ENCODE results near the gene RGL4.

DNA sequence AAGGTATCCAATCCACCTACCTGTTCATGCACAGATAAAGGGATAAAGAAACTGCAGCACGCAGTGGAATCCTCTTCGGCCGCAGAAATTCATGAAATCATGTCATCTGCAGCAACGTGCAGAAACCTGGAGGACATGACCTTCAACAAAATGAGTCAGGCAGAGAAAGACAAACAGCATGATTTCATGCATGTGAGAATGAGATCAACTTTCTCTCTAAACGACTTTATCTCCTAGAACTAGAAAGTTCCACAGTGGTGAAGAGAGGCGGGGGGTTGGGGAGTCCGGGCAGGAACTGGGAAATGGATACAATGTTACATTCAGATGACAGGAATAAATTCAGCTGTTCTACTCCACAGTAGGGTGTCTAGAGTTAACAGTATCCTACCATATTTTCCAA is 9.9 kb downstream of the RGL4 start:
- no peak for TF ChIP-seq POLR2A (IDR thresholded peaks at IDR 0.05)
- TF ChIP-seq CTCF (IDR thresholded peaks at IDR 0.05), result no peak
